Right renal pelvis (tissue), 4 donors: ENCODE results near the gene KLHL25. TPM values are rescaled to one million over a fixed set of nuclear protein-coding genes. Genes with fewer than 3 reads are reported as not detected.

Experiments
- DNase-seq, 4 donors: peaks; one replicate each; pipeline ENCODE4 v3.0.0-alpha.2; 2013; ENCODE audit warnings: low read depth in 4 of 4, low spot score in 3 of 4, missing footprints in 1 of 4
- polyA plus RNA-seq, 4 donors: library from polyadenylated mRNA; unstranded; fragments of 120-200 nt; gene quantifications; one replicate each; pipeline ENCODE4 v1.2.1, GENCODE V29; 2013; ENCODE audit not compliant: insufficient read length in 4 of 4

The KLHL25 gene
- polyA plus RNA-seq, 4 donors = 10.2 to 14.8 (median 10.4) TPM

DNA sequence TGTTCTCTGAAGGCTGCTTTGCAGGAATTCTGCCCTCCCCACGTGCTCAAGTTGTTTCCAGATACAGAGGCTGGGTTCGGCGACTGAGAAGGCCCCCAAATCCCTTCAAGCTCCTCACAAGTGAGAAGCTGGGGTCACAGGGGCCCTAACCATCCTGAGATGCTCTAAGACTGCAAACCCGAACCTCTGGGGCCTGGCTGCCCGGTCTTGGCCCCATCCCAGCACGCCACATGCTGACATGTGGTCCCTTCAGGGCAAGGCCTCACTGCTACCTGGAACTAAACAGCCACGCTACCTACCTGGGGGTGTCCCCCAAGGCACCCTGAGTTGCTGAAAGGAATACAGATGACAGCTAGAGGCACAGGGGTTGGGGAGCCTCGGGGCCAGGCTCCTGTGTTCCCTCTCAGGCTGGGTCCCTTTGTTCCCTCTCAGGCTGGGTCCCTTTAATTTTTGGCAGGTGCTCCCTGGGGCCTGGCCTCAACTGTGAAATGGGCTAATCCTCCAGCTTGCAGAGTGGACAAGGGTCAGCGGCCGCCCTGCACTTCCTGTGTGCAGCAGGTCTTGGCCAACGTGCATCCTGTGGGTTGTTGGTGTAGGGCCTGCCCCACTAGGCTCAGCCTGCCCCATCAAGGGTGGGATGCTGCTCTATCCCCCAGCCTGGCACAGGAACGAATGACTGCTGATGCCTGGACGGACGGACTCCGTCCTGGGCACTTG is 32.5 kb downstream of the KLHL25 start:
- DNase-seq = no peak

DNA sequence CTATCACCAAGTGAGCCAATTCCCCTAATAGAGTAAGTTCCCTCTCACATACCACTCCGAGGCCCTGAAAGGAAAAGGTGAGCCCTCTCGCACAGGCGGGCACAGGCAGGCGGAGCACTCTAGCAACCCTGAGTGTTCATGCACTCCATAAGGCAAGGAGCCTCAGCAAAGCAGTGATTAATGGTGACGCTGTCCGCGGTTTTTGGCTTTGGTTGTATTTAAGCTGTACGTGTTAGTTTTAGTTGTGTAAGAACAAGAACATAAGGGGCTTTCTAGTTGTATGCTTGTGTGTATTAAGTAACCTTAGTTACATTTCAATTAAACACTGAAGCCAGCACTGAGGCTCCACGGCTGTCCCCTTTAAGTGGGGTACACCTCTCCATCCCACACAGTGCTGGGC is 33.1 kb downstream of the KLHL25 start:
- DNase-seq = no peak

- no peak for DNase-seq
Measured at GRCh38 chr15:85760531-85761371, 34.0 kb downstream of the KLHL25 start.

- no peak for DNase-seq
Measured at GRCh38 chr15:85760049-85760448, 34.7 kb downstream of the KLHL25 start.

DNA sequence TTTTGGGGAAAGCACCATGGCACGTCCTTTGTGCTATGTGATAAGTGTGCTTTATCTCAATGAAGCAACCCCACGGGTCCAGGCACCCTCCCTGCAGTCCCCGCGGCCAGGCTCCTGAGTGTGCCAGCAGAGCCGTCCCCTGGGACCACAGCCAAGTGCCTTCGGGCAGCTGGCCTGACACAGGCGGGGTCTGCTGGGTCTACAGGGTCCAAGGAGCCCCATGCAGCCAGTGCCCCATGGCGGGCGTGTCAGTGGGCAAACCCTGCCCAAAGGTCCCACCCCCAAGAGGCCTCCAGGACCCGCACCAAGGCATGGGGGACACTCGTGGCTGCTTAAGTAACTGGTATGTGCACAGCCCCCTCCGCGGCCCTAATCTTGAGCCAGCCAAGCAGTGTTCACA is 35.3 kb downstream of the KLHL25 start:
- DNase-seq = no peak

GRCh38 chr15:85758655-85758978 is 36.1 kb downstream of the KLHL25 start:
- DNase-seq = no peak

GRCh38 chr15:85757939-85758654 is 36.6 kb downstream of the KLHL25 start:
- DNase-seq = no peak

DNA sequence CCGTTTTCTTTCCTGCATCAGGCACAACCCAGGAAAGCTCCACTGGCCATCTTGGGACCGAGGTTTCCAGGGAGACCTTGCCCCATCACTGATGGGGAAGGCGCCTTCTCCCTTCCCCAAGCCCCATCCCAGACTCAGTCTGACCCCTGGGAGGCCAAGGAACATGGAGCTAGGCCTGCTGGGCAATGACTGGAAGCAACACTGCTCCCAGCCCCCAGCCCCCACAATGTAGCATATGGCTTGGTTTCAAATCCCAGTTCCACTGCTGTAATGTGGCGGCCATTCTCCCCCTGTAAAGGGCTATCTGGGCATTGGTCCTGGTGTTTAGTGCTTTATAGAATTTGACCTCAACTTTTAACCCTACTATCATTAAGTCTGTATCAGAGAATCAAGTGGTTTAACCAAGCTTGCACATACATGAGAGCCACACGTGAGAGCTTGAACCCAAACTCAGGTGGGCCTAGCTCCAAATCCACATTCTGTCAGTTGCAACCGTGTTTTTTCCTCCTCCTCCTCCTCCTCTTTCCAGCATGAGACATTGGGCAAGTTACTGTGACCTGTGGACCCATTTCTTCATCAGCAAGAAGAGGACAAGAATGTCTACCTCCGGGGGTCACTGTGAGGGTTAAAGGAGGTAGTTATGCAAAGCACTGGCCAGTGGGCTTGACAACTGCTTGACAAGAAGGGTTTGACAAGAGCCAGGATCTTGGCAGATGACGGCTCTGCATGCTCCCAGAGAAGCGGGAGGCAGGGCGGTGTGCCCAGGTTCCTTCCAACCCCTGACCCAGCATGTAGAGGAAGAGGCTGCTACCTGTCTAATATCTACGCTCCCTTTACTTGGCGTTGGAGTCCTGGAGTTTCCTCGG is 37.4 kb downstream of the KLHL25 start:
- no peak for DNase-seq

DNA sequence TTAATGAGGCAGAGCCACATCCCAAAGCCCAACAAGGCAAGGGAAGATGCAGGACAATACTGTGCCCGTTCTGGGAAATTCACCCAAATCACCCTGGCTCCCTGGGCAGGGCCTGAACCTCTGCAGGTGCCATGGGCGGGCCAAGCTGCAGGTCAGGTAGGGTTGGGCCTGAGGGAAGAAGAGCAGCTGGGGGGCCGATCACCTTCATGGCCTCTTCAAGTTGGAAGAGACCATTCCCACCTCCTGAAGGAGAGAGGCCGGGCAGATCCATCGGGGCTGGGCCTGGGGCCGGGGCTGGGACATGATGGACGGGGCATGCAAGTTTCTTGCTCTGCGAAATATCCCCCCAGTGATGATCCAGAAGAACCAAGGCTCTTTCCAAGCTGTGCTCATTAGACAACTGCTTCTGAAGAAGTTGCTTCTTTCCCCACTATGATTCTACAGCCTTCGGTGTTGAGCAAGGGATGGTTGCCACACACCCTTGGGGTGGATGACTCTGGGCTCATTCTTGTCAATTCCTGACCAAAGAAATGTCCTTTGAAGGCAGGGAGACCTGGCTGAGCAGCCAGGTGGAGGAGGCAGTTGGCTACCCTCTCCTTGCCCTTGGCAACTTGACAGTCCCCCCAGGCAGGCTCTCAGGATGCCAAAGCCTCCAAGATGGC is 38.2 kb downstream of the KLHL25 start:
- DNase-seq = no peak

DNA sequence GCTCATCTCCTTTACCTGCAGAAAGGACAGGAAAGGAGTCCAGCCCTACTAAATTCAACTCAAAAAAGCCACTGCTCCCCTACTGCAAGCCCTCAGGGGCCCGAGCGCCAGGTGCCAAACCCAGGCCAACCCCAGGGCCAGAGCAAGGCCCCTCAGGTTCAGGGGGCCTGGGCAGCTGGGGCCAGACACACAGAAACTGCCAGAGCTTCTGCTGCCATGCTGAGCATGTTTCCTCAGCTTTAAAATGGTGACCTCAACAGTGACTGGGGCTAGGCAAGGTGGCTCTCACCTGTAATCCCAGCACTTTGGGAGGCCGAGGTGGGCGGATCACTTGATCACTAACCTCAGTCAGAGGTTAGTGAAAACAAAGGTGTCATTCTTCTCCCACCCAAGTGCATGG is 38.8 kb downstream of the KLHL25 start:
- DNase-seq = no peak

DNA sequence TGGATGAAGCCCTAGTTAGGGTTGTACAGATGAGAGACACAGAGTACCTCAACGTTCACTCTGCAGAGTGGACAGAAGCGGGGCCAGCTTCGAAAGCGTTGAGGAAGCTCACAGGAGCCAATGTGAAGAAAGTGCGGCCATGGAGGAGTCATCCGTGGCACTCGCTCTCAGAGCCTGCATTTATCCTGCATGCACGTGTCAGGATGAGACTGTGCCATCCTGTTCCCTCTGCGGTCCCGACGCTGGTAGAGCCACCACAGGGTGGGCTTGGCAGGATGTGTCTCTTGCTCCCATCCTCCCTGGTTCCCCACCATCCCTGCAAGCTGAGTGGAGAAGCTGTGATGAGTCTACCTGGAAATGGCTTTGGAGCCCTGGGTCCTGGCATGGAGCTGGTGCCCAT is 39.3 kb downstream of the KLHL25 start:
- DNase-seq = no peak

- no peak for DNase-seq
Measured at GRCh38 chr15:85754989-85755388, 39.7 kb downstream of the KLHL25 start.

DNA sequence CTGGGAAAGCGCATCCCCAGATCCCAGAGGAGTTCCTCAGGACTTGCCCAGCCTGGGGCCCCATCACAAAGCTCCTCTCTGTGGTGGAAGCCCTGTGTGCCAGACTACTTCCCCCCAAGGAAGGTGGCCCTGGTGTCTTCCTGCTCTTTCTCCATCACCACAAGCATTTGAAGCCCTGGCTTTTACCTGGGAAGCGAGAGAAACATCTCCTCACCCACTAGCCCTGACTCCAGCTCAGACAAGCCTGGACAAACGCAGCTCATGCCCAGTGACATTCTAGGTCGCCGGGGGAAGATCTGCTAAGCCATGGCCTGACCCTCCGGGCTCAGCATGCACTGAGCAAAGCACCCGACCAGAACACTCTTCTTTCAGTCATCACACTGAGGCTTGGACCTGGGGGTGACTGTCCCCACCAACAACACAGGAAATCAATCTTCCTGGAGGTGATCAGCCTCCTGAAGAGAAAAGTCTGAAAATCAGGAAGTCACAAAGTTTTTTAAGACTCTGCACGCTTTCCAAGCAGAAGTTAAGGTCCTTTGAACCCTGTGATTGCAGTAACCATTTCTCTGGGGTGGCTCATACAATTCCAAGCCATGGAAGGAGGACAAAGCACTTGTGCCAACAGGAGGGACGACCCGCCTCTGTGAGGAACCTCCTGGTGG is 40.8 kb downstream of the KLHL25 start:
- DNase-seq = no peak

- no peak for DNase-seq
Measured at GRCh38 chr15:85753261-85753660, 41.5 kb downstream of the KLHL25 start.

DNA sequence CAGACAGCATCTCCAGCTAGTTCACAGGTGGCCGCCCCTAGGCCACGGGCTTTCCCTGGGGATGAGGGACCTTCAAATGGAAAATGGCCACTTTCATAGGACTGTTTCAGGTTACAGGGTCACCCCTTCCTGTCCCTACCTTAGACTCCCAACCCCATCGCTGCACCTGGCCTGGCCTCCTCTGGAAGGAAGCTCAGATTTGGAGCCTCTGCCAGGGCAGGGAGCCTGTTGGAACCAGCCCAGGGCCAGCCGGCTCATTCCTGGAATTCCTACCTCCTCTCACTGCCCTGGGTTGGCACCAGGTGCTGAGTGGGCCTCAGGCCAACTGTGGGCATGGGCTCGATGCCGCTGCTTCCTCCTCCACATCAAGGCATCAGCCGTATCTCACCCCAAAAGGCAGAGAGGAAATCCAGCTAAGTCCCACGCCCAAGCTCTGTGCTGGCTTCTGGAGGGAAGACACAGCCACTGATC is 42.2 kb downstream of the KLHL25 start:
- no peak for DNase-seq

DNA sequence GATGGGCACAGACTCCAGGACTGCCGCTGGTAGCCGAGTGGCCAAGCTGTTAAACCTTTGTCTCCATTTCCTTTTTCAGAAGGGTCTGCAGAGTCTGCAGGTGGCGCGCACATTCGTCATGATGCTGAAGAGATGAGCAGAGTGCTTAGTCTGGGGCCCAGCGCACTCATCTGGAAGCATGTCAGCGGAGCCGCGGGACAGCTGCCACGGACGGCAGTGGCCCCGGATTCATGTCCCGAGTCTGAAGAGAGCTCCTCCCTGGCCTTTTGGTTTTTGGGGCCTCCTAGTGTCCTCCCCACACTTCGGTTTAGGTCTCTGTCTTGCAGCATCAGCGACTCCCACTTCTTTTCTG is 42.6 kb downstream of the KLHL25 start:
- DNase-seq = no peak

DNA sequence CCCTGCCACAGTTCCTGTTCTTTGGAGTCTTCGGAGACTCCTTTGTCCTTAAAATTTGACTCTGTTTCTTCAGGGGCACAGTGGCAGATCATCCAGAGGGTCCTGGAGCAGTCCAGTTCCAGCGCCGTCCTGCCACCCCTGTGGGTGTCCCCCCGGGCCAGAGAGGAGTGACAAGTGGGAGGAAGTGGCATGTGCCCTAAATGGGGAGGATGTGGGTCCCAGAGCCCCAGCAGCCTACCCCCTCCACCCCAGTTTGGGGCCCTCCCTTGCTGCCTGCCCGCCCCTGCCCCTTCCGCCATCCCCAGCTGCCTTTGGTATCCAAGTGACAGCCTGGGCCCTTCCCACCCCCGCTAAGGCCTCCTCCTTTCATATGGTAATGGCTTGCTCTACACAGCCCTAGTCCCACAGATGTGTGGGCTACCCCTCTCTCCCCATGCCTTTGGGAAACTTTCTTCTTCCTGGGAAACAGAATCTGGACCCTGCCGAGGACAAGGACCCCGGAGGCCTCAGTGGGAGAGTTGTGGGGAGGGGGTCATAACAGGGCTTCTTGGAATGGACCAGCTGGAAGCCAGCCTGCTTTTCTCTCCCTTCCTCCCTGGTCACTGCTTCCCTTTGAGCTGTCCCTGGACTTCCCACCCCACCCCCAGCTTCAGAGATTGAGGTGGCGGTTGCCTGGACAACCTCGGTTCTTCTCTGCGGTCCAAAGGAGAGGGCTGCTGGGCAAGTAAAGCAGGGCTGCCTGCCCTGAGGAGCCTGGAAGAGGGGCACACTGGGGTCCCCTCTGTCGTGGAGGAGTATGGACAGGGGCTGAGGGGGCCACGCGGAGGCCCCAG is 43.2 kb downstream of the KLHL25 start:
- no peak for DNase-seq
